Measurements from ENCODE around the gene CDC42EP1.

CDC42EP1 gene

DNA sequence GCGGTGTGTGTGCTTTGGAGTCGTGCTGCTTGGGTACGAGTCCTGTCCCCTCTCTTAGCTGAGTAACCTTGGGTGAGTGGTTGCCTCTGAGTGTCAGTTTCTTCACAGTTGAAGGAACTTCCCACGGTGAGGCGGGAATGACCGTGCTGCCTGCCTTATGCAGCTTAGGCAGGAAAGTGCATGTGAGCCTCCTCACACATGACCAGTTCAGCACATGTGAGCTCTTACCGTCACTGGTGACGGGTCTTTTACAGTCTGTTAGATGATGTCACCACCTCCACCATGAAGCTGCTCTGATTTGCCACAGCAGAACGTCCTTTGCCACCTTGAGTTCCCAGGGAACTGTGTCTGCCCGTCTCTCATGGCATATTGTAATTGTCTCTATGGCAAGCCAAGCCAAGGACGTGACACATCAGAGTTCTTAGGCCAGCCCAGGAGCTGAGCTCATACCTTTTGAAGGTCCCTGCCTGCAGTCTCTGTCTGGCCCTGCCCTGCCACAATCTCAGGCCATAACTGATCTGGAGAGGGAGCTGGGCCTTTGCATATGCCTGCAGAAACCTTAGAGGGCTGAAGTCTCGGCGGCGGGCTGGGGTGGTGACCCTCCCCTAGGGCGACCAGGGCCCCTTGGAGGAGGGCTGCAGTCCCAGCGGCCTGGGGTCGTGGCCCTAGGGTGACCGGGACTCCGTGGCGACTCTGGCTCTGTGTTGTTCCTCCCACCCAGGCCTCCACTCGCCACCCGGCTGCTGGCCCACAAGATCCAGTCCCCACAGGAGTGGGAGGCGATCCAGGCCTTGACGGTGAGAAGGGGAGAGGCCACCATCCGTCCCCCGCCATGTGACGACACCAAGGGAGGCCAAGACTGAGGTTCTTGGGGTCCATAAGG lies 56.2 kb downstream of the CDC42EP1 start:
- DNase-seq, result no peak

DNA sequence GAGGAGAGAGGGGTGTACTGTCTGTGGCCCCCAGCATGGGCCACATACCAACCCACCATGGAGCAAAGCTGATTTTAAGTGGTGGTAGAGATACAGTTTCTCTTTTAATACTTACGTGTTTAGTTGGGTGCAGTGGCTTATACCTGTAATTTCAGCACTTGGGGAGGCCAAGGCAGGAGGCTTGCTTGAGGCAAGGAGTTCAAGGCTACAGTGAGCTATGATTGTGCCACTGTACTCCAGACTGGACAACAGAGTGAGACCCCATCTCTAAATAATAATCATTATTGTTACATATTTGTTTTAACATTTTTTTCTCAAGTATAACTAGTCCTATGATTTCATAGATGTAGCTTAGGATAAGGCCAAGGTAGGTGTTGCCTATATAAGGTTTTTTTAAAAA lies 57.2 kb downstream of the CDC42EP1 start:
- DNase-seq, result no peak

DNA sequence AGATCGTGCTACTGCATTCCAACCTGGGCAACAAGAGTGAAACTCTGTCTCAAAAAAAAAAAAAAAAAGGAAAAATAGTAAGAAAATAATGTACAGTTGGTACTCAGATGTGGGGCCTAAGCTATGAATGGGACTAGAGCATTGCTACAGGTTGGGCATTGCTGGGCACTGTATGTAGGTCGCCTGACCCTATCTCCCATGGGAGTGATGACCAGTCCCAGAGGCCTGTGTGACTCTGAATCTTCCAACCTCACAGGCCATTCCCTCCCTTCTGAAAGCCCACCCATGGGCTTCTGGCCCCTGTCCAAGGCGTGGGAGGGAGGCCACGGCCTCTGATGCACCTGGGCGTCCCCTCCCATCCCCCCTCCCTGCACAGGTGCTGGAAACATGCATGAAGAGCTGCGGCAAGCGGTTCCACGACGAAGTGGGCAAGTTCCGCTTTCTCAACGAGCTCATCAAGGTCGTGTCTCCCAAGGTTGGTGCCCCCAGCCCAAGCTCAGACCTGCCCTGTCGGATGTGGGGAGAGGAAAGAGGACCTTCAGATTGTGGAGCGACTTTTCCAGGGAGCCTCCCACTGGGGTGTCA lies 57.9 kb downstream of the CDC42EP1 start:
- DNase-seq, result no peak

DNA sequence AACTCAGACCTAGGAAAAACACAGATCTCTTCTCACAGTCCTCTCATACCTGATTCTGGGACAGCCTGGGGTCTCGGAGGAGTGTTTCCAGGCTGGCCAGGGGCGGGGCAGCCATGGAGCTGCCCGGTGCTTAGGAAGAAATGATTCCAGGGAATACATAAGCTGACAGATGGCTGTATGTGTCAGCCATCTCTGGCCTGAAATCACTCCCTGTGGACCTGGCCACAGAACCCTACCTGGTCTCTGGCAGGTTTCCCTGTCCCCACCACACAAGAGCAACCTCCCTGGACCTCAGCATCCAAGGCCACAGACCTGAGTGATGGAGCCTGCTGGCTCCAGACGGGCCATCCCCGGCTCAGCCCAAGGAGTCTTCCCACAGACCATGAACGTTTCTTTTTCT lies 58.4 kb downstream of the CDC42EP1 start:
- DNase-seq, result no peak
